ENCODE data around the gene IPO11. TPM values are rescaled to one million over a fixed set of nuclear protein-coding genes. Genes with fewer than 3 reads are reported as not detected.

IPO11 gene
- total and polyA plus RNA-seq, 12 donors = 7.8 to 39.3 (median 32.5) TPM

DNA sequence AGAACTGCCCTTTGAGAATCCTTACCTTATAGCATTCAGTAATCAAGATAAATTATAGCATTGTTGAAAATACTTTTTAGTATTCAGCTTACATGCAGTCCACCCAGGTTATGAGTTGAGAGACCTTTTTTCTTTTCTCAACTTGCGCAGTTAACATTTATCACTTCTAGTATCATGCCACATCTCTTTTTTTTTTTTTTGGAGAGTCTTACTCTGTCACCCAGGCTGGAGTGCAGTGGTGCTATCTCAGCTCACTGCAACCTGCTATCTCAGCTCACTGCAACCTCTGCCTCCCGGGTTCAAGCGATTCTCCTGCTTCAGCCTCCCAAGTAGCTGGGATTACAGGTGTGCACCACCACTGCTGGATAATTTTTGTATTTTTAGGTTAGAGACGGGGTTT lies 195.1 kb downstream of the IPO11 start:
- no peaks in the 10 kb centered on the region for H3K9me3 ChIP-seq
- intact Hi-C loops (cut with DNase I) = no loop called here
- H3K4me3 ChIP-seq = no peak overlapping the region
- no peaks in the 10 kb centered on the region for H3K4me1 ChIP-seq
- TF ChIP-seq, protein P1, sequence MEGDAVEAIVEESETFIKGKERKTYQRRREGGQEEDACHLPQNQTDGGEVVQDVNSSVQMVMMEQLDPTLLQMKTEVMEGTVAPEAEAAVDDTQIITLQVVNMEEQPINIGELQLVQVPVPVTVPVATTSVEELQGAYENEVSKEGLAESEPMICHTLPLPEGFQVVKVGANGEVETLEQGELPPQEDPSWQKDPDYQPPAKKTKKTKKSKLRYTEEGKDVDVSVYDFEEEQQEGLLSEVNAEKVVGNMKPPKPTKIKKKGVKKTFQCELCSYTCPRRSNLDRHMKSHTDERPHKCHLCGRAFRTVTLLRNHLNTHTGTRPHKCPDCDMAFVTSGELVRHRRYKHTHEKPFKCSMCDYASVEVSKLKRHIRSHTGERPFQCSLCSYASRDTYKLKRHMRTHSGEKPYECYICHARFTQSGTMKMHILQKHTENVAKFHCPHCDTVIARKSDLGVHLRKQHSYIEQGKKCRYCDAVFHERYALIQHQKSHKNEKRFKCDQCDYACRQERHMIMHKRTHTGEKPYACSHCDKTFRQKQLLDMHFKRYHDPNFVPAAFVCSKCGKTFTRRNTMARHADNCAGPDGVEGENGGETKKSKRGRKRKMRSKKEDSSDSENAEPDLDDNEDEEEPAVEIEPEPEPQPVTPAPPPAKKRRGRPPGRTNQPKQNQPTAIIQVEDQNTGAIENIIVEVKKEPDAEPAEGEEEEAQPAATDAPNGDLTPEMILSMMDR (IDR thresholded peaks at IDR 0.05) = no peak
- no peak overlapping the region for H3K27ac ChIP-seq
- DNase-seq = no peak
- H3K36me3 ChIP-seq = peaks cover 0 to 48% (median 0%) of the 10 kb centered on the region in 9 donors
- no peak for ATAC-seq
- WGBS, 2 donors = 96 to 97% methylated on average over 4 of the region's 4 CpGs
- H3K27me3 ChIP-seq = no peaks in the 10 kb centered on the region

DNA sequence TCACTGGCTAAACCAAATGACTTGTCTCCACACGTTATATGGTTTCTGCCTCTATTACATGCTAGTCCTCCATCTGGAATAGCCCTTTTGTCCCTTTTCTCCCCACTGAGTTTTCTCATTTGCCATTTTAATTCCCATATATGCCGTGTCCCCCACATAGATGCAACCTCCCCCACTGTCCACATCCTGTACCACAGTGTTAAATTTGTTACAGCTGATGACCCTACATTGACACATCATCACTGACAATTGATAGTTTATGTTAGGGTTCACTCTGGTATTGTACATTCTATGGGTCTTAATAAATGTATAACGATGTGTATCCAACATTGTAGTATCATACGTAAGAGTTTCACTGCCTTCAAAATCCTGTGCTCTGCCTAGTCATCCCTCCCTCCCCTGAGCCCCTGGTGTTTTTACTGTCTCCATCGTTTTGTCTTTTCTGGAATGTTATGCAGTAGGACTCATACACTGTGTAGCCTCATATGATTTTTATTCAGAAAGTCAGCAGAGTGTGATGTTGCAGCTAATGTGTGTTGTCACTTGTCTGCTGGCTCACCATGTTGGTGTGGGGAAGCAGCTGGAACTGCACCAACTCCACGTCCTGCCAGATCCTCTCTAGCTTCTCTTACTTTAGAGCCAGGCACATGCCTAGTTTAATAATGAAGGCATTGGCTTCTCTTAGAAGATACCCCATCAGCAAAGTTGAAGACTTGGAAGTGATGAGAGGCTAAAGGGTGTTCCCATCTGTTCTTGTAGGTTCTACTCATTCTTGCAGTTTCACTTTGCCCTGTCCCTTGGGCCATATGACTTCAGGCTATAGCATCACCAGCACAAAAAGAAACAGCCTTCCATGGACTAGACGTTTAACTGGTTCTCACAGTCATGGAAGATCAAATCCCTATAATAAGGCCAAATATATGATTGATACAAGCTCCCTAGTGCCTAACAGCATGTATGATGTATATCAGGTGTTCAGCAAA lies 196.3 kb downstream of the IPO11 start:
- H3K27me3 ChIP-seq = no peaks in the 10 kb centered on the region
- ATAC-seq (peak in 4 of 8 donors; percentile 28 to 55 (median 46)), DNase-seq (peak; percentile 8 to 20)
- H3K9me3 ChIP-seq = no peaks in the 10 kb centered on the region
- no peak overlapping the region for H3K4me3 ChIP-seq
- no peaks in the 10 kb centered on the region for H3K4me1 ChIP-seq
- peaks cover 0 to 39% (median 0%) of the 10 kb centered on the region in 9 donors for H3K36me3 ChIP-seq
- TF ChIP-seq, protein P1 (IDR thresholded peaks at IDR 0.05) = no peak
- no peak overlapping the region for H3K27ac ChIP-seq
- WGBS, 2 donors = 82 to 83% methylated on average over 7 of the region's 7 CpGs
- intact Hi-C loops (cut with DNase I) = no loop called here

DNA sequence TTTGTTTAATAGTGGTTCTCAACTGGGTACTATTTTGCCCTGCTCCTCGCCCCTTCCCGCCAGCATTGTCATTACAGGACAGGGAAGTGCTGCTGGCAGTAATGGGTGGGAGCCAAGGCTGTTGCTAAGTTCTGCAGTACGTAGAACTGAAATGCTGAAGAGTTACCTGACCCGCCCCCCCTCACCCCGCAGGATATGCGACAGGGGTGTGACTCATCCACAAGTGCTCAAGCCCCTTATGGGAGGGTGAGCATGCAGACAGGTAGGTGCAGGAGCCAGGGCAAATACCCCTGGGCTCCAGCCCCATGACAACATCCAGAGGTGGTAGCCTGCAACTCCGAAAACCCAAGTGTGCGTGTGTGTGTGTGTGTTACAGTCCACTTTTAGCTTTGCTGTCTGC lies 201.8 kb downstream of the IPO11 start:
- Histone ChIP-seq H3K9me3 (peaks cover 0 to 3% (median 0%) of the 10 kb centered on the region in 11 donors), H3K36me3 (peaks cover 0 to 26% (median 0%) of the 10 kb centered on the region in 9 donors), H3K27ac (no peak overlapping the region), H3K27me3 (no peaks in the 10 kb centered on the region), H3K4me3 (no peak overlapping the region), H3K4me1 (no peaks in the 10 kb centered on the region)
- 94% methylated on average over 8 of the region's 8 CpGs for WGBS, 2 donors
- ATAC-seq (no peak), DNase-seq (no peak)
- TF ChIP-seq, protein P1 (IDR thresholded peaks at IDR 0.05) = no peak
- intact Hi-C loops (cut with DNase I) = no loop called here

DNA sequence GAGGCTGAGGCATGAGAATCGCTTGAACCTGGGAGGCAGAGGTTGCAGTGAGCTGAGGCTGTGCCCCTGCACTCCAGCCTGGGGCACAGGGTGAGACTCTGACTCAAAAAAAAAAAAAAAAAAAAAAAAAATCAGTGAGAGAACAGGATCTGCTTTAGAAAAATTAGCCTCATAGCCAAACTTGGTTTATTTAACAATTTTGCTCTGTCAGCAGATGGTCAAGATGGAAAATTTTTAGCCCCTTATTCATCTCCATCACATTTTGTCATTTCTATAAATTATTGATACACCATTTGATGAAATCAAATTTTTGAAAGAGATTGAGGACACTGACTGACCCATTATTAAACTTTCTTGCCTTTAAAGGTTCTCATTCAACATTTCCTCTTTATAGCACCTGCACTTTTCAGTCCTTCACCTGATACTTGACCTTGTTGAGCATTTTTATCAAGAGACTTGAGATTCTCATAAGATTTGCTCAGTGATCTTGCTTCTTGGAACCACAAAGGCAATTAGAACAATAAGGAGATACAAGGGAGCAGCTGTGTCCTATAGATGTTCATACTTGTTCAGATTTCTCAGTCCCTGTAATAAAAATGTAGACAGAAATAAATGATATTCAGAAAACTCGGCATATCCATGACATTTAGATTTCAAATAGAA lies 204.2 kb downstream of the IPO11 start:
- peaks cover 0 to 9% (median 0%) of the 10 kb centered on the region in 9 donors for H3K36me3 ChIP-seq
- H3K4me1 ChIP-seq = no peaks in the 10 kb centered on the region
- ATAC-seq (no peak), DNase-seq (no peak)
- TF ChIP-seq, protein P1 (IDR thresholded peaks at IDR 0.05) = no peak
- H3K4me3 ChIP-seq = no peak overlapping the region
- 93 to 97% methylated on average over 2 of the region's 2 CpGs for WGBS, 2 donors
- no peak overlapping the region for H3K27ac ChIP-seq
- no peaks in the 10 kb centered on the region for H3K27me3 ChIP-seq
- peaks cover 0 to 3% (median 0%) of the 10 kb centered on the region in 11 donors for H3K9me3 ChIP-seq
- intact Hi-C loops (cut with DNase I) = no loop called here

All from heart right ventricle (tissue), 16 donors.